SKM-1 treated with dmso at 0.1 percent for 144 hours (cell line): ENCODE measurements around the gene OR4F6.

Experiments used
- DNase-seq: peaks from one replicate; lab custom pipeline; 2025; ENCODE audit not compliant: unreplicated experiment; lab: John Stamatoyannopoulos, UW

Gene OR4F6

DNA sequence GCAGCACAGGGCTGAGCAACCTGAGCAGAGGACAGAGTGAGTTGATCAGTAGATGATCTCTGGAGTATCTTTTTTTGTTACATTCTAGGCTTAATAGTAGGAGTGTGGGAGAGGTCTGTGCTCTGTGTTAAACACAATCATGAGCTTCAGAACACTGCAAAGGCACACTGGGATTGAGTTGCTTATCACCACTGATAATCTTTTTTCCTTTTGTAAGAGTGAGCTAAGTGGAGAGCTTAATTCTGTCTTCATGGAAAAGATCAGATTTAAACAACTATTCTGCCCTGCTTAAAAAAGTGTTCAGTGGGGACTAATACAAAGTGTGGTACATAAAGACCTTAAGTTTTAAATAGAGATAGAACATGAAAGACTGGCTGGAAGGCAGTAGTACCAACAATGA is 1.1 kb downstream of the OR4F6 start:
- no peak for DNase-seq

DNA sequence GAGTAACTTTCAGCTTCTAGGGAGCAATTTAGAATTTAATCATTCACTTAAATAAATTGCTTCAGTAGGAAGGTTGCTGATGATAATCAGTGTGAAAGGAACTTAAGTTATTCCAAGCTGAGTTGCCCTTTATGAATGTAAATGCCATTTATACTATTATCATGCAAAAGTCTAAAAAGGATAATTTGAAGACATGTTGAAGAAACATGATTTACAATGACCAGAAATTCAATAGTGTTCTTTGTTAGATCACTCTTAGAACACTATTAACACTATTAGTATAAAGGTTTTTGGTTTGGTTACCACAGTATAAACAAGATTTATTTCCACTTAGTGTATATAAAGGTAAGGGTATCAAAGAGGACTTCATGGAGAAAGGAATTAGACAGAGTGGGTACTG is 1.6 kb downstream of the OR4F6 start:
- no peak for DNase-seq

DNA sequence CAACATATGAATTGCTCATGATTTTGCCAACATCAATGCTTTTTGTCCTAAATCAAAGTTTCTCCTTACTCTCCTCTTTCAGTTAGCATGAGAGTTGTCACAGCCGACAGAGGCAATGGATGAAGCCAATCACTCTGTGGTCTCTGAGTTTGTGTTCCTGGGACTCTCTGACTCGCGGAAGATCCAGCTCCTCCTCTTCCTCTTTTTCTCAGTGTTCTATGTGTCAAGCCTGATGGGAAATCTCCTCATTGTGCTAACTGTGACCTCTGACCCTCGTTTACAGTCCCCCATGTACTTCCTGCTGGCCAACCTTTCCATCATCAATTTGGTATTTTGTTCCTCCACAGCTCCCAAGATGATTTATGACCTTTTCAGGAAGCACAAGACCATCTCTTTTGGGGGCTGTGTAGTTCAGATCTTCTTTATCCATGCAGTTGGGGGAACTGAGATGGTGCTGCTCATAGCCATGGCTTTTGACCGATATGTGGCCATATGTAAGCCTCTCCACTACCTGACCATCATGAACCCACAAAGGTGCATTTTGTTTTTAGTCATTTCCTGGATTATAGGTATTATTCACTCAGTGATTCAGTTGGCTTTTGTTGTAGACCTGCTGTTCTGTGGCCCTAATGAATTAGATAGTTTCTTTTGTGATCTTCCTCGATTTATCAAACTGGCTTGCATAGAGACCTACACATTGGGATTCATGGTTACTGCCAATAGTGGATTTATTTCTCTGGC is 2.5 kb downstream of the OR4F6 start:
- DNase-seq, result no peak

DNA sequence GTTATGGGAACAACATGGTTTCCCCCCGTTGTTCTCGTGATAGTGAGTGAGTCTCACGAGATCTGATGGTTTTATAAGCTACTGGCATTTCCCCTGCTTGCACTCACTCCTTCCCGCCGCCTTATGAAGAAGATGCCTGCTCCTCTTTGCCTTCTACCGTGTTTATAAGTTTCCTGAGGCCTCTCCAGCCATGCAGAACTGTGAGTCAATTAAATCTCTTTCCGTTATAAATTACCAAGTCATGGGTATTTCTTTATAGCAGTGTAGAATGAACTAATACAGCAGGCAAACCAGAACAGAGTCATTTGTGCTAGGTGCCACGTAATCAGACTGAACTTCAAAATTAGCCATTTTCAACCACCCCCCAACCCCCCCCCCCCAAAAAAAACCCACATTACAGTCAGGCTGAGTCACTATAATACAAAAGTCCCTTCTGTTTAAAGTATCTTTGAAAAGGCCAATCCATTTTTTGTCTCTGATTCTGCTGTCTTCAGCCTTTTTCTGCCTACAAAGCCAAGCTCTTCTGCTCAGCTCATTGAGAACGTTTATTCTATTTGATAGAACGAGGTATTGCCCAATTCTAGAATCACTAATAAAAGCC is 4.1 kb downstream of the OR4F6 start:
- no peak for DNase-seq

DNA sequence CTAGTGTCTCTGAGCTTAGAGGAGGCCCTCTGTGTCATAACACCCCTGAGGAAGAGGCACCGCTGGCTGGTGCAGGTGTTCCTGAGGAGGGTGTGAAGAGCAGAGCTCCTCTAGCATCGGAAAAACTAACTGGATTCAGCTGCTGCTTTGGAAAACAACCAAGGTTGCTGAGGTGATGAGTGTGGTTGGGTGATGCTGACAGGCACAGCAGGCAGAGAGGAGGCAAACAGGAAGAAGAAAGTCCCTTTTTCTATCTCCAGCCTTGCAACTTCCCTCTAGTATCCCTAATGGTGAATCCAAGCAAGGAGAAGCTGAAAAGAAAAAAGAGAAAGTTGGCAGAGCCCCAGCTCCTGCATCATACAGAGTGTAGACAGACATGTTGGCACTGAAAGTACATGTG is 4.9 kb downstream of the OR4F6 start:
- DNase-seq, result no peak

DNA sequence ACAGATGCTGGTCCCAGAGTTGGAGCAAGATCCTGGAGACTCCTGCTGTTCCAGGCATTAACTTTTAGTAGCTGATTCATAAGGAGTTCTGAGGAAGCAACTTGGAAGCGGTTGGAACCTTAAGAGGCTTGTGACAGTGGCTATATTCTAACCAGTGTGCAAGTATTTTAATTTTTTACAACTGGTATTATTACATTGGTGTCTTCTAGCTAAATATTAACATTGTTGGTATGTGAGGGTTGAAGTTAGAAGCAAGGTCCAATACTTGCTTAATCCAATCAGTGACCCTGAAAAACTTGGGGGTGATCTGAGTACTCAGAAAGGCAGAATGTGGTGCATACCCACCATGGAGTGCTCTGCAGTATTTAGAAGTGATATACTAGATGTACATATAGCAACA is 7.1 kb downstream of the OR4F6 start:
- DNase-seq, result no peak

DNA sequence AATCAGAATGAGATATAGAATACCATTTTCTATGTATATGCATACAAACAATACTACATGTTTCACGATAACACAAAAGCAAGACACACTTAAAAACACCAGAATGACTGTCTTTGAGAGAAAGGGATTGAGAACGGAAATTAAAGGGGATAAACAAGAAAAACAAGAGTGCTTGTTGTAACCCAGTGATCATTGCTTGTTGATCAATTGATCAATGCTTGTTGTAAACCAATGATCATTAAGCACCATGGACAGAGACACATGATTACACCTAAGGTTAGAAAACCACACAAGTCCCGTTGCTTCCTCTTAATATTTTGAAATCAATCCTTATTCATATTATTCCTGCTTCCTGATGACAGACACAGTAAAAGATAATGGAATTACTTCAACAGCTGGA is 7.6 kb downstream of the OR4F6 start:
- DNase-seq, result no peak

DNA sequence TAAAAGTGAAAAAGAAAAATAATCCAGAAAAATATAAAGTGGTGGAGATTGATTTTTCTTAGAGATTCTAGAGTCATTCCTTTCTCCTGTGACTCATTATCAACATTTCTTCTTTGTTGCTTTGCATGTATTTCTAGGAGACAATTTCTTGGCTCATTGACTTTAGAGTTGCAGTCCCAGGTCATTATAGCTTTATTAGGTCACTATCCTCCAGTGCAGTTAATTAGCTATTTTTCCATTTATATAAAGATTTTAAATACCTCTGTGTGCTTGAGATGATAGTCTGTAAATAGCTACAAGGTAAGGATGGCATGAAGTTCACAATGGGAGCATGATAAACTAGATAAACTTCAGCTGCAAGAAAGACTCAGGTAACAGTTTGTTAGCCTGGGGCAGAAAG is 8.6 kb downstream of the OR4F6 start, which contains the start of gene OR4F15:
Gene OR4F15, plus strand, starts transcription at position 301 of the 400 bp plus-strand sequence. CDS start 5,985 bp downstream, outside the sequence.
- no peak for DNase-seq

DNA sequence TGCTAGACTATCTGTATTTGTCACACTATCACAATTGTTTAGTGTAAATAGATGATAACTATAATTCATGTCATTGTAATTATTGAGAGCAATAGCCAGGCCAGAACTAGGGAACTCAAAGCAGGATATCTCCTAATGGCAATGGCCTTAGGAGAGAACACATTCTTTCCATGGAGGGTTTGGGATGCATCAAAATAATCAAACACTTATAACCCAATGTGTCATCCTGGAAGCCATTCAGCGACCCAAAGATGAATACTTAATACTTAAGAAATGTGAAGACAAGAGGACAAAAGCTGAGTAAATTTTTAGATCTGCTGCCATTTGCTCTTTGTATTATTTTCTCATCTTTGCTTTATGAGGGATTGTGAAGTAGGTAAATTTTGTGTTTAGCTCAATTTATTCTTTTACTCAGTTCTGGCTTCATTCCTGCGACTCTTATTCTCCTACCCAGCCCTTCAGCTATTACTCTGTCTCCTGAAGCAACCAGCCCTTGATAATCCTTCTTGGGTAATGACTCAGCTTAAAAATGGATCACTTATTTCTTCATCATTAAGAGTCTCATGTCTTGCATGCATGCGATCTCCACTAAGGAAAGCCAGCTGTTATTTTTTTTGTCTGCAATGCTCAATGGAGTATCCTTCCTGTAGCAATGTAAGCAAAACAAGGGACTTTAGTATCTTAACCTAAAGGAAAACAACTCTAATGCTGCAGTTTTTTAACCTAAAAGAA is 10.7 kb downstream of the OR4F6 start:
- no peak for DNase-seq

DNA sequence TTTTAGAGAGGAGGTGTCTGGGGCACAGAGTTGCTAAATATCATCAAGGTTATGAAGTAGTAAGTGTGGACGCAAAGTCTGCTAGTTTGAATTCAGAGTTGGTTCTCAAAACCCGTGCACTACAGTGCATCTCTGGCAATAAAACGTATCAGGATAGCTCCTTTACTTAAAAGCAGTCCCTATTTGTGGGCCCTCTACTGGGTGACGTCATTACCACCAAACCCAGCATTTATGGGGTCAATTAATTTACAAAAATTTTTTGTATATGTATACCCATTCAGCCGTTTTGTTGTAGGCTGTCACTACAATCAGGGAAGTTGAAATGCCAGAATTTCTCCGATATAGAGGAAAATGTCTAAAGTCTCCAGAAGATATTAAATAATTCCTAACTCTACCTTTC is 17.5 kb downstream of the OR4F6 start:
- no peak for DNase-seq

DNA sequence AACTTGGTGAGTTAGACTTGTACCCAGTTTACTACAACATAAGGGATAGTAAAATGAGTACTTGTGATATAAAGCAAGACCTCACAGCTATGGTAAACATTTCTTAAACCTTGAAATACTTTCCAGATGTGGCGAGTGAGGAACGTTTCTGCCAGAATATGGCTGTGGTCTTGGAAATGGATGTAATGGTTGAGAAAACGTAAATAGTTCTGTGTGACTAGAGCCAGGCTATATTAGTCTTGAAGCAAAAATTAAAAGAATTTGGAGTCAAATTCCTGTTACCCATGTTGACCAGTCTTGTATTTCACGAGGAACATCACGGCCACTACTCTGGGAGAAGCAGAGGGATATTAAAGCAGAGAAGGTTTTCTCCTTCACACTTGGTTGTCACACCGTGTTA is 23.9 kb downstream of the OR4F6 start:
- no peak for DNase-seq

DNA sequence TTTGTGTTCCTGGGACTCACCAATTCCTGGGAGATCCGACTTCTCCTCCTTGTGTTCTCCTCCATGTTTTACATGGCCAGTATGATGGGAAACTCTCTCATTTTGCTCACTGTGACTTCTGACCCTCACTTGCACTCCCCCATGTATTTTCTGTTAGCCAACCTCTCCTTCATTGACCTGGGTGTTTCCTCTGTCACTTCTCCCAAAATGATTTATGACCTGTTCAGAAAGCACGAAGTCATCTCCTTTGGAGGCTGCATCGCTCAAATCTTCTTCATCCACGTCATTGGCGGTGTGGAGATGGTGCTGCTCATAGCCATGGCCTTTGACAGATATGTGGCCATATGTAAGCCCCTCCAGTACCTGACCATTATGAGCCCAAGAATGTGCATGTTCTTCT is 25.5 kb downstream of the OR4F6 start:
- no peak for DNase-seq

DNA sequence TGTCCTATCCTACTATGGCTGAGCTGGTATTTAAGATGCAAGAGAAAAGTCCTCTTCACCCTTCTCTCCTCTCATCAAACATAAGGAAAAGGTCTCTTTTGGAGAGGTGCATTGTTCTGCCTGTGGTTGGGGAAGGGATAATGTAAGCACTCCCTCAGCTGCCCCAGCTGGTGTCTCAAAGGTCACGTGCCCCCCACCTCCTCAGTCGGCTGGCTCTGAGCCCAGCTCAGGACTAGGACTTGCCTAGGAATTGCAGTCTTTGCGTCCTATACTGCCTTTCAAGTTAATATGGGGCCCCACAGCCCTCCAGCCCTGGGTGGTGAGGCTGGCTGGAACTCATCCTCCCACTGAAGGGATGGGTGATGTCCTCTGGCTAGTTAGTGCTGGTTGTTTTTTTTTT is 38.3 kb downstream of the OR4F6 start:
- DNase-seq, result no peak

DNA sequence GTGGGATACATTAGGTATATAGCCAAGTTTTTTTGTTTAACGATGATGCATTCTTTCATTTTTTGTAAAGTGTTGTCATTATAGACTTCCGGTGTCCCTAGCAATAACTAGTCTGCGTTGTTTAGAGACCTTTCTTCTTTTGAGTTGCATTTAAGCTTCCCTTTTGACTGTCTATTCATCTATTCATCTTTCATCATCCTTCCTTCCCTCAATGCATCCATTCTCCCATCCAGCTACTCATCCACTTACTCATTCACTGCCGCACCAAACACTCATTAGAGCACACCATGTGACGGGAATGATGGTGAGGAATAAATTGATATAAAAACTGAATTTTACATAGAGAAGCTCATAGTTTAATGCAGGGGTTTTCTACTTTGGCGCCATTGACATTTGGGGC is 41.6 kb downstream of the OR4F6 start:
- no peak for DNase-seq

DNA sequence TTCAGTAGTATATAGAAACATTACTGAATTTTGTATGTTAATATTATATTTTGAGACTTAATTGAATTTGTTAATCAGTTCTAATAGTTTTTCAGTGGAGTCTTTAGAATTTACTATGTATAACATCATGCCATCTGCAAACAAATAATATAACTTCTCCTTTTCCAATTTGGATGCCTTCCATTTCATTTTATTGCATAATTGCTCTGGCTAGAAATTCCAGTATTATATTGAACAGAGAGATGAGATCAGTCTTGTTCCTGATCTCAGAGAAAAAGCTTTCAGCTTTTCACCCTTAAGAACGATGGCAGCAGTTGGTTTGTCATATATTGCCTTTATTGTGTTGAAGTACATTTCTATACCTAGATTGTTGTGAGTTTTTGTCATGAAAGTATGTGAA is 49.0 kb downstream of the OR4F6 start:
- no peak for DNase-seq
